HG02642 (cell line): ENCODE measurements around the gene IMMT.
"Not testable (repeated sequence)": the region's sequence is repeated elsewhere in the genome, so short reads cannot be mapped to it uniquely, and the experiment has no call there.

Source experiments
- ATAC-seq: cut with Tn5 transposase; IDR thresholded peaks from one replicate; pipeline ENCODE4 v1.9.1; 2021; ENCODE audit warnings: mild to moderate bottlenecking; ENCODE audit not compliant: unreplicated experiment, poor library complexity

IMMT gene

GRCh38 chr2:86202702-86203101, 7.4 kb upstream of the IMMT start:
- ATAC-seq: no peak

GRCh38 chr2:86202336-86202692, 7.1 kb upstream of the IMMT start:
- ATAC-seq: no peak

- no peak for ATAC-seq
These were observed 6.5 kb upstream of the IMMT start for GRCh38 chr2:86201671-86202335.

- not testable (repeated sequence) for ATAC-seq
These were observed 5.3 kb upstream of the IMMT start for GRCh38 chr2:86200564-86200963.

GRCh38 chr2:86199834-86200177, 4.5 kb upstream of the IMMT start:
- ATAC-seq: no peak

- ATAC-seq: no peak
These were observed 636 bp upstream of the IMMT start for GRCh38 chr2:86195808-86196387.

GRCh38 chr2:86194751-86195054, 559 bp downstream of the IMMT start:
- no peak for ATAC-seq

- no peak for ATAC-seq
These were observed 1.2 kb downstream of the IMMT start for GRCh38 chr2:86193901-86194567.

GRCh38 chr2:86189782-86190416, 5.4 kb downstream of the IMMT start:
- no peak for ATAC-seq

GRCh38 chr2:86186431-86186830, 8.8 kb downstream of the IMMT start:
- no peak for ATAC-seq

- ATAC-seq: no peak
These were observed 9.6 kb downstream of the IMMT start for GRCh38 chr2:86185517-86186212.

GRCh38 chr2:86176597-86176996, 18.7 kb downstream of the IMMT start:
- no peak for ATAC-seq

- ATAC-seq: no peak
These were observed 19.4 kb downstream of the IMMT start for GRCh38 chr2:86175828-86176227.

GRCh38 chr2:86174445-86174844, 20.8 kb downstream of the IMMT start:
- no peak for ATAC-seq

- no peak for ATAC-seq
These were observed 22.7 kb downstream of the IMMT start for GRCh38 chr2:86172610-86173009.

- no peak for ATAC-seq
These were observed 24.0 kb downstream of the IMMT start for GRCh38 chr2:86171295-86171694.

GRCh38 chr2:86170449-86170848, 24.8 kb downstream of the IMMT start:
- no peak for ATAC-seq

GRCh38 chr2:86160156-86160952, 34.9 kb downstream of the IMMT start:
- ATAC-seq: no peak

- no peak for ATAC-seq
These were observed 37.0 kb downstream of the IMMT start for GRCh38 chr2:86158286-86158685.

GRCh38 chr2:86157009-86157556, 38.2 kb downstream of the IMMT start:
- ATAC-seq: no peak
